Non-pigmented ciliary epithelial cell (primary cell): ENCODE results near the gene UBXN11.

Experiments used
- DNase-seq: peaks from one replicate; pipeline ENCODE4 v3.0.0-alpha.2; 2010; ENCODE audit warnings: low read depth

UBXN11 gene

GRCh38 chr1:26285366-26286063 lies 20.9 kb downstream of the UBXN11 start:
- DNase-seq: no peak

DNA sequence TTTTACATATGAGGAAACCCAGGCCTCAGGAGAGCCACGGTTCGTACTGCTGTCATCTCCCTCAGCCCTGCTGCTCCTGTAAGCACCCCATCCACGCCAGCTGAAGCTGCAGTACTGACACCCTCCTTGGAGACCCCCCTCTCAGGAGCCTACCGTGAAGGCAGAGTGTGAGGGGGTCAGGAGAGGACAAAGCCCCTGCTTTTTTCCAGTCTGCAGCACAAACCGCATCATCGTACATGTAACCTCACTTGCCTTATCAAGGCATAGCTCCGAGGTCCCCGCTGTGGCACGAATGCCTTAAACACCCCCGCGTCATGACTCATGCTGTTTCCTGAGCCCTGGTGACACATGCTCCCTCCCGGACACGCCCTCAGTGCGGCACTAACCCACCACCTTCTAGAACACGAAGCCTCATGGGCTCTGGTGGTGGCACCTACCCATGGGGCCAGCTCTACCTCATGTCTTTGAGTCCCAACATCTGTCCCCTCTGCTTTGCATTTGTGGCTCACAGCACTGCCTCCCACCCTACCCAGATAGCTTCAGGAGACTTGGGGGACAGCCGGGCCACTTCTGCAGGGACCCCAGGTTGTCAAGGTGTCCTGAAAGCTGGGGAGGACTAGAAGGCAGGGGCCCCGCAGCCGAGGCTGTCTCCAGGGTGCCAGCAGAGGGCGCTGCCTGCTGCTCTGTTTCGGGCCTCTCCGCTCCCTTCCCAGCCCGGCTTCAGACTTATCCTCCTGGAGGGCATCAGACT lies 21.7 kb downstream of the UBXN11 start:
- peak; percentile 91 for DNase-seq

GRCh38 chr1:26283871-26284596 lies 22.4 kb downstream of the UBXN11 start:
- DNase-seq: no peak

GRCh38 chr1:26283279-26283853 lies 23.1 kb downstream of the UBXN11 start:
- DNase-seq: no peak

DNA sequence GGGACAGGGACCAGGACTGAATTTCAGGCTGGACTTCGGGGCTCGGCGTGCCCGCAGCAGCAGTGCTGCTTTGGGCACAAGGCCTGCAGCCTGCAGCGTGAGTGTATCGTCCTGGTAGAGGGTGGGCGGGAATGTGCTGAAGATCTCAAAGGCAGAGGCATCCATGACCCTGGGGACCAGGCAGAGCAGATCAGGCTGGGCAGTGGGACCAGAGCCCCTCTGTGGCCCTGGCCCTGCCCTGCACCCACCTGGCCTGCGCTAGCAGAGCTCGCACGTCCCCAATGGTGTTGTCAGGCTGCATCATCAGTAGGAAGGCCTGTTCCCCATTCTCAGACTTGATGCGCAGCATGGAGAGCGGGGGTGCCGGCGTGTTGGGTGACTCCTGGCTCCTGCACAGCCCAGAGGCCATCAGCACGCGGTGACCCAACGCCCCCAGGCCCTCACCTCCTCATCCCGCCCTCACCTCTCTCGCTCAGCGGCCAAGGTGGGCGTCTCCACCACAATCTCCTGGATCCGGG lies 24.0 kb downstream of the UBXN11 start:
- DNase-seq: no peak

GRCh38 chr1:26281971-26282370 lies 24.5 kb downstream of the UBXN11 start:
- no peak for DNase-seq

GRCh38 chr1:26281091-26281958 lies 25.1 kb downstream of the UBXN11 start:
- DNase-seq: no peak

DNA sequence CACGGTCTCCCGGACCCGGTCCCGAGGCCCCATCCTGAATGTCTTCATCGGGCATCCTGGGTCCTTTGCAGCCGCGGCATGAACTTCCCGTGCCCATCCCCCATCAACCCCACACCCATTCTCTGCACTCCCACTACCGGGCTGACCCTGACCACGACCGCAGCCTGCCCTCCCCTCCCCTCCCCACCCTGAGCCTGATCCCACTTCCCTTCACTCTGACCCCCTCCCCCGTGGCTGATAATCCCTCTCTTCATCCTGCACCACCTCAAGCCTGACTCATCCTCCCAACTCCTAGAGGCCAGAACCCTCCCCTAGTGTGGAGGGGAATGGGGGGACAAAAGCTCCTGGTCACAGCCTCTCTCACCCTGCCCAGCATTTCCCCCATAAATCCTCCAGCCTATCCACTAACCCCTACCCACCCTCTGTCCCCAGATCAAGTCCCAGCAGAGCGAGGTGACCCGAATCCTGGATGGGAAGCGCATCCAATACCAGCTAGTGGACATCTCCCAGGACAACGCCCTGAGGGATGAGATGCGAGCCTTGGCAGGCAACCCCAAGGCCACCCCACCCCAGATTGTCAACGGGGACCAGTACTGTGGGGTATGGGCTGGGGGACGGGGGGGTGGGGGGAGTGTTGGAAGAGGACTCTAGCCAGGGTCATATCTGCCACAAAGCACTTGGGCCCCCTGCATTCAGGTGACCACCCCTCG lies 25.9 kb downstream of the UBXN11 start:
- DNase-seq: no peak

DNA sequence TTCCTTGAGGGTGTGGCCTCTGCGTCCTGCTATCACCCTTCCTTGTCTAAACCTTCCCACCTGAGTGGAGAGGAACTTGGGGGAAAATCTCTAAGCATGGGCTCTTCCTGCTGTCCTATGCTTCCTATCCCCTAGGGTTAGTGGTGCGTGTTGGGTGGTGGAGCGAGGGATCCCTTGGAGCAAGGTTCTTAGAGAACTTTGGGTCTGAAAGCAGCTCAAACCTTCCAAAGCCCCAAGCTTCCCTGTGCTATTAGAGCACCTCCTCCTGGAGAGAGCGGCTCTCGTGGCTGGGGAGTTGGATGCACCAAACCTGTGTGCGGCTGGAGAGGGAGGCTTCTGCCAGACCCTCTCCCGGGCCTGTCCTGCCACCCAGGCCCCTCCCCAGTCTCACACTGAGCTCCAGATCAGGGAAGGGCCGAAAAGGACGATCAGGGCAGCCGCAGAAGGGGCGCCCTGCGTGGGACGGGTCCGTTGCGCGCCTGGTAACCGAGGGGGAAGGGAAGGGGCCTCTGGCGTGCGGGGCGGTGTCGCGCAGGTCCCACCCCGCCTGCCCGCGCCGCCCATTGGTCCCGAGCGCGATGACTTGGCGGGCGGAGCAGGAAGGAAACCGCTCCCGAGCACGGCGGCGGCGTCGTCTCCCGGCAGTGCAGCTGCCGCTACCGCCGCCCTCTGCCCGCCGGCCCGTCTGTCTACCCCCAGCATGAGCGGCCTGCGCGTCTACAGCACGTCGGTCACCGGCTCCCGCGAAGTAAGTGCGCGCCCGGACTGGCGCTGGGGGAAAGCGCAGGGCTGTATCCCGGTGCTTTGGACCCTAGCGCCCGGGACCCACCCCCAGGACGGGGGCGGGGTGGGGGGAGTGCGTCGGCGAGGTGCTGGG lies 26.7 kb downstream of the UBXN11 start, which contains the start of gene SH3BGRL3:
SH3BGRL3 (plus strand) TSS at position 631 of the 877 bp plus-strand sequence; CDS start at position 701, 70 bp downstream.
- DNase-seq: no peak

- DNase-seq: no peak
Observed at GRCh38 chr1:26278724-26279455, 27.5 kb downstream of the UBXN11 start.

DNA sequence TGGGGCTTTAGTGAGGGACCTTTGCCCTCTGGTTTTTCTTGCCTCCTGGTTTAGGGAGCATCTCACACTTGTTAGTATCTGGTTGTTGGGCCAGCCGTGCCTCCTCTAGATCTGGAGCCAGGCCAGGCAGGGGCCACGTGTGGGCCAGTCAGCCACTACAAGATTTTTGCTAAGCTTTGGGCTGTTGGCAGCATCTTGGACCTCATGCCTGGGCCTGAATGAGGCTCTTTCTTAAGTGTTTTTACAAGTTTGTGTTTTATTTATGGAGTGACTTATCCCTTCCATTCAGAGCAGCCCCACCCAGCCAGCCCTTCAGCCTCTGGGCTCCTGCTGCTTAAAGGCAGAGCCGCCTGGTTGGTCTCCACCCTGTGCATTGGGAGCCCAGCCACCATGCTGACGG lies 28.1 kb downstream of the UBXN11 start:
- no peak for DNase-seq

DNA sequence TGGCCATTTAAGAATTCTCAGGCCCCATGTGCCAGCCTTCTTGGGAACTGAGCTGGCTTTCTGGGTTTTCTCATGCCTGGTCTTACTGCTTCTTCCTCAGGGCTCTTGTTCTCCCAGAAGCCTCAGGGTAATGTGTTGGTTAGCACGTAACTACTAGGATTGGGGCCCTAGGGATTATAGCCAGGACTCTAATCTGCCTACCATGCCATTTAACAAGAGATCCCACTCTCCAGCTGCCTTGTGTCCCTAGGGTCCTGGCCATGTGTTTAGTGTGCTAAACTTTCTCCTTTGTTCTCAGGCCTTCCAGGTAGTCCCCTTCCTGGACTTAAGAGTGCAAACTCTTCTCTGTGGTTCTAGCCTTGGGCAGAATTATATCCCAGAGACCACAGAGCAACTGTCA lies 28.7 kb downstream of the UBXN11 start:
- DNase-seq: no peak

GRCh38 chr1:26277261-26277661 lies 29.2 kb downstream of the UBXN11 start:
- DNase-seq: no peak

GRCh38 chr1:26276432-26276838 lies 30.0 kb downstream of the UBXN11 start:
- DNase-seq: no peak

GRCh38 chr1:26275580-26276431 lies 30.6 kb downstream of the UBXN11 start:
- peak; percentile 85 for DNase-seq

GRCh38 chr1:26274801-26275425 lies 31.5 kb downstream of the UBXN11 start:
- DNase-seq: peak; percentile 63

DNA sequence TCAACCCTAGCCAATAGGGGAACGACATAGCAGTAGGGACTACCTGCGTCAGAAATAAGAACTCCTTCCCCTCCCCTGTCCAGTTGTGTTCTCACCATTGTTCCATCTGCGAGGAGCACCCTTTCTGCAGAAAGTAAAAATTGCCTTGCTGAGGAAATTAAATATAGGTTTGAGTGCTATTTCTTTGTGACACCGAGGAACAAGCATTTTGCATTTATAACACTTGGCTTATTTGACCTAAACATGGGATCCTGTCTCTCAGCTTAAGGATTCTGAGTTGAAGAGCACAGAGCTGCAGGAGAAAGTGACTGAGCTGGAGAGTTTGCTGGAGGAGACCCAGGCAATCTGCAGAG lies 37.3 kb downstream of the UBXN11 start:
- DNase-seq: no peak
